PC-3 (cell line): Measurements from ENCODE around the gene IL17RC. TPM values are rescaled to one million over a fixed set of nuclear protein-coding genes. Genes with fewer than 3 reads are reported as not detected.

Source experiments
- ATAC-seq: fragments of 200-7000 bp; cut with Tn5 transposase; 2 replicates; pipeline ENCODE4 v1.9.1; 2020; ENCODE audit warnings: mild to moderate bottlenecking, moderate library complexity
- BruUV-seq: library from RNA; stranded (reverse); fragments of 400-500 nt; replicated peaks from 2 replicates; lab custom pipeline; 2021; lab: Mats Ljungman, UMichigan
- CTCF ChIA-PET: fragments of 300-600 bp; sonication (Branson Sonifier 250); formaldehyde crosslinking; loops from one replicate; lab custom pipeline; 2022; ENCODE audit warnings: antibody characterized with exemption; lab: Charles Lee
- POLR2A ChIA-PET: fragments of 300-600 bp; sonication (Branson Sonifier 250); formaldehyde crosslinking; loops from one replicate; lab custom pipeline; 2022; ENCODE audit warnings: antibody characterized with exemption; ENCODE audit not compliant: unreplicated experiment; lab: Charles Lee
- DNase-seq: peaks from one replicate; pipeline ENCODE4 v3.0.0-alpha.2; 2015
- H2AFZ ChIP-seq: fragments of 300-600 bp; sonication (generic); 2 replicates; pipeline ENCODE4 v1.6.0; 2016; ENCODE audit warnings: antibody characterized with exemption, low read length
- H3F3A ChIP-seq: fragments of 300-600 bp; sonication (generic); one replicate; pipeline ENCODE4 v1.6.0; 2017; ENCODE audit warnings: antibody characterized with exemption, low read length, control low read depth, mild to moderate bottlenecking; ENCODE audit not compliant: unreplicated experiment
- H3K27ac ChIP-seq: fragments of 300-600 bp; sonication (generic); 2 replicates; pipeline ENCODE4 v1.5.1; 2016; ENCODE audit warnings: mild to moderate bottlenecking, low read length
- H3K27me3 ChIP-seq: fragments of 300-600 bp; sonication (generic); 2 replicates; pipeline ENCODE4 v1.6.1; 2016; ENCODE audit warnings: low read length, mixed read lengths
- H3K36me3 ChIP-seq: fragments of 300-600 bp; sonication (generic); 2 replicates; pipeline ENCODE4 v1.6.1; 2016; ENCODE audit warnings: low read depth, mixed run types, low read length, mixed read lengths
- H3K4me1 ChIP-seq: fragments of 300-600 bp; sonication (generic); 2 replicates; pipeline ENCODE4 v1.5.1; 2016; ENCODE audit warnings: low read length; ENCODE audit not compliant: insufficient read depth
- H3K4me2 ChIP-seq: fragments of 300-600 bp; sonication (generic); 2 replicates; pipeline ENCODE4 v1.6.0; 2016; ENCODE audit warnings: low read length
- H3K4me3 ChIP-seq: fragments of 300-600 bp; sonication (generic); 2 replicates; pipeline ENCODE4 v1.5.1; 2016; ENCODE audit warnings: mild to moderate bottlenecking, low read length, mixed read lengths
- H3K79me2 ChIP-seq: fragments of 300-600 bp; sonication (generic); 2 replicates; pipeline ENCODE4 v1.6.1; 2017; ENCODE audit warnings: low read length, mixed read lengths
- H3K9ac ChIP-seq: fragments of 300-600 bp; sonication (generic); 2 replicates; pipeline ENCODE4 v1.6.0; 2016; ENCODE audit warnings: mild to moderate bottlenecking, low read length
- H3K9me2 ChIP-seq: fragments of 300-600 bp; sonication (generic); replicated peaks from 2 replicates; pipeline ENCODE4 v1.6.1; 2016; ENCODE audit warnings: mixed run types, low read length, mixed read lengths
- H3K9me3 ChIP-seq: fragments of 300-600 bp; sonication (generic); 2 replicates; pipeline ENCODE4 v1.6.1; 2016; ENCODE audit warnings: low read length, mixed read lengths
- H4K20me1 ChIP-seq: fragments of 300-600 bp; sonication (generic); 2 replicates; pipeline ENCODE4 v1.6.1; 2016; ENCODE audit warnings: low read length, mixed read lengths
- CTCF ChIP-seq: fragments of 300-600 bp; sonication (generic); conservative IDR thresholded peaks from 2 replicates; pipeline ENCODE4 v1.5.1; 2017; ENCODE audit warnings: antibody characterized with exemption, low read depth, mild to moderate bottlenecking, low read length
- EZH2 ChIP-seq: fragments of 300-600 bp; sonication (generic); IDR thresholded peaks from one replicate; pipeline ENCODE4 v1.6.1; 2017; ENCODE audit warnings: antibody characterized with exemption, mild to moderate bottlenecking, low read length; ENCODE audit not compliant: unreplicated experiment
- EZH2phosphoT487 ChIP-seq: fragments of 300-600 bp; sonication (generic); IDR thresholded peaks from 2 replicates; pipeline ENCODE4 v1.6.1; 2018; ENCODE audit warnings: mild to moderate bottlenecking, antibody characterized with exemption, low read length, borderline replicate concordance
- intact Hi-C: fragments of 100-400 bp; cut with micrococcal nuclease; formaldehyde crosslinking; loops from 2 replicates; pipeline ENCODE4 v1.9.0; 2023
- total RNA-seq: library from RNA; depleted of rRNA; stranded (reverse); fragments of >200 nt; gene quantifications from 2 replicates; pipeline ENCODE4 v1.2.3, GENCODE V29; 2014

The IL17RC gene
- total RNA-seq, 1 experiment from 2014 or later: 116 TPM

DNA sequence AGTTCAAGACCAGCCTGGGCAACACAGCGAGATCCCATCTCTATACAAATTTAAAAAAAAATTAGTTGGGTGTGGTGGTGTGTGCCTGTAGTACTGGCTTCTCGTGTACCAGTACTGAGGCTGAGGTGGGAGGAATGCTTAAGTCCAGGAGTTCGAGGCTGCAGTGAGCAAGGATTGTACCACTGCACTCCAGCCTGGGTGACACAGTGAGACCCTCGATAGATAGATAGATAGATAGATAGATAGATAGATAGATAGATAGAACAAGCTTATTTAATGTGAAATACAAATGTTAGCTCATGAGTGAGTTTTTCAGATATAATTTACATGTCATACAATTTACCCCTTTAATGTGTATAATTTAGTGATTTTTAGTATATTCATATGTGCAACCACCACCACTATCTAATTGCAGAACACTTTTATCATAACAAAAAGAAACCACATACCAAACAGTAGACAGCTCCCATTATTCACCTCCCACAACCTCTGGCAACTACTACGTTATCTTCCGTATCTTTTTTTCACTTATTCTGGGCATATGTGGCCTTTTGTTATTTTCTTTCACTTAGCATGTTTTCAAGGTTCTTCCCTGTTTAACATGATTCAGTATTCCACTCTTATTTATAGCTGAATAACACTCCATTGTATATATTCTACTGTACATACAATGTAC is 48.4 kb downstream of the IL17RC start:
- BruUV-seq: no TSS peak

DNA sequence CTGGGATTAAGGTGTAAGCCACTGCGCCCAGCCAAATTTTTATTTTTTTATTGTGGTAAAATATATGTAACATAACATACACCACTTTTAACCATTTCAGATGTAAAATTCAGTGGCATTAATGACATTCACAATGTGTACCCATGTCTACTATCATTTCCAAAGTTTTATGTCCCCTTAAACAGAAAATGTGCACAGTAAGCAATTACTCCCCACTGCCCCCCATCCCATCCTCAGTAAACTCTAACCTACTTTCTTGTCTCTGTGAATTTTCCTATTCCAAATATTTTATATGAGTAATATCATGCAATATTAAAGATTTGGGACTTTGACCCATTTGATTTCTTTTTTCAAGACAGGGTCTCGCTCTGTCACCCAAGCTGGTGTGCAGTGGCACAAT is 49.9 kb downstream of the IL17RC start:
- CTCF ChIA-PET: no interaction called here
- Histone ChIP-seq H3K9me3 (no peaks in the 10 kb centered on the region), H4K20me1 (no peaks in the 10 kb centered on the region), H3K79me2 (no peaks in the 10 kb centered on the region), H2AFZ (no peak overlapping the region), H3K4me2 (no peak overlapping the region), H3K36me3 (peaks cover 39% of the 10 kb centered on the region), H3K27me3 (no peaks in the 10 kb centered on the region), H3K9ac (no peak overlapping the region), H3K4me1 (peaks cover 28% of the 10 kb centered on the region), H3K4me3 (no peak overlapping the region), H3K9me2 (no peaks in the 10 kb centered on the region), H3F3A (peaks cover 22% of the 10 kb centered on the region), H3K27ac (no peak overlapping the region)
- TF ChIP-seq CTCF: no peak
- no peak for TF ChIP-seq EZH2phosphoT487
- TF ChIP-seq EZH2: no peak
- ATAC-seq (no peak), DNase-seq (no peak)
- intact Hi-C loops: no loop called here
- no TSS peak for BruUV-seq
- POLR2A ChIA-PET: no interaction called here

More for the DNA sequence above, 48.4 kb downstream of the IL17RC start:
- ChIA-PET CTCF (no interaction called here), POLR2A (no interaction called here)
- peaks cover 32% of the 10 kb centered on the region for H3K36me3 ChIP-seq
- H3K27ac ChIP-seq: no peak overlapping the region
- H3K9ac ChIP-seq: no peak overlapping the region
- DNase-seq: no peak
- no peaks in the 10 kb centered on the region for H3K9me2 ChIP-seq
- H3K9me3 ChIP-seq: no peaks in the 10 kb centered on the region
- H3K4me3 ChIP-seq: no peak overlapping the region
- peaks cover 14% of the 10 kb centered on the region for H3K4me1 ChIP-seq
- H3K27me3 ChIP-seq: no peaks in the 10 kb centered on the region
- TF ChIP-seq EZH2phosphoT487 (no peak), CTCF (no peak), EZH2 (no peak)
- intact Hi-C loops: no loop called here
- H3K4me2 ChIP-seq: no peak overlapping the region
- H2AFZ ChIP-seq: no peak overlapping the region
- H4K20me1 ChIP-seq: no peaks in the 10 kb centered on the region
- no peaks in the 10 kb centered on the region for H3K79me2 ChIP-seq
- peaks cover 10% of the 10 kb centered on the region for H3F3A ChIP-seq
- no peak for ATAC-seq

- POLR2A ChIA-PET: no interaction called here
- no peak for ATAC-seq
- intact Hi-C loops: loop anchor here (1.0 to 10.0 kb wide), 3 partner anchors 22 to 225 kb away; partner anchors contain the start of gene BRK1
- Histone ChIP-seq H2AFZ (no peak overlapping the region), H3K79me2 (no peaks in the 10 kb centered on the region), H3F3A (peaks cover 22% of the 10 kb centered on the region), H3K9me3 (no peaks in the 10 kb centered on the region), H3K9me2 (no peaks in the 10 kb centered on the region), H3K4me2 (peak overlapping the region; percentile 63), H4K20me1 (no peaks in the 10 kb centered on the region), H3K9ac (peak overlapping the region; percentile 11; the same call in 1 of the 2 replicates), H3K4me1 (peaks cover 29% of the 10 kb centered on the region), H3K27me3 (no peaks in the 10 kb centered on the region), H3K27ac (peak overlapping the region; percentile 86), H3K4me3 (peak overlapping the region; percentile 21; the same call in 1 of the 2 replicates), H3K36me3 (peaks cover 51% of the 10 kb centered on the region)
- no peak for DNase-seq
- BruUV-seq: no TSS peak
- TF ChIP-seq CTCF: no peak
- no peak for TF ChIP-seq EZH2
- TF ChIP-seq EZH2phosphoT487: no peak
- CTCF ChIA-PET: no interaction called here
These were observed 52.7 kb downstream of the IL17RC start for GRCh38 chr3:9969632-9970019.
